HG03108 (cell line): Measurements from ENCODE around the gene OTOP2.
"Not testable (repeated sequence)": the region's sequence is repeated elsewhere in the genome, so short reads cannot be mapped to it uniquely, and the experiment has no call there.

Source experiments
- ATAC-seq: cut with Tn5 transposase; IDR thresholded peaks from one replicate; pipeline ENCODE4 v1.9.1; 2021; ENCODE audit warnings: moderate library complexity; ENCODE audit not compliant: unreplicated experiment

Gene OTOP2

GRCh38 chr17:74951680-74952421 lies 27.8 kb downstream of the OTOP2 start:
- no peak for ATAC-seq

GRCh38 chr17:74952431-74953133 lies 28.5 kb downstream of the OTOP2 start:
- ATAC-seq, result no peak

- no peak for ATAC-seq
These were observed 29.1 kb downstream of the OTOP2 start for GRCh38 chr17:74953134-74953687.

- no peak for ATAC-seq
These were observed 30.0 kb downstream of the OTOP2 start for GRCh38 chr17:74954115-74954514.

GRCh38 chr17:74954665-74955421 lies 30.8 kb downstream of the OTOP2 start:
- no peak for ATAC-seq

- no peak for ATAC-seq
These were observed 32.0 kb downstream of the OTOP2 start for GRCh38 chr17:74956093-74956492.

GRCh38 chr17:74957935-74958740 lies 34.1 kb downstream of the OTOP2 start:
- no peak for ATAC-seq

GRCh38 chr17:74959826-74960515 lies 35.9 kb downstream of the OTOP2 start:
- no peak for ATAC-seq

- ATAC-seq, result no peak
These were observed 36.7 kb downstream of the OTOP2 start for GRCh38 chr17:74960570-74961342.

GRCh38 chr17:74961657-74962350 lies 37.7 kb downstream of the OTOP2 start:
- no peak for ATAC-seq

- ATAC-seq, result no peak
These were observed 38.7 kb downstream of the OTOP2 start for GRCh38 chr17:74962622-74963394.

- no peak for ATAC-seq
These were observed 39.6 kb downstream of the OTOP2 start for GRCh38 chr17:74963656-74964055.

- ATAC-seq, result no peak
These were observed 40.2 kb downstream of the OTOP2 start for GRCh38 chr17:74964246-74964761.

- no peak for ATAC-seq
These were observed 41.0 kb downstream of the OTOP2 start for GRCh38 chr17:74964988-74965622.

GRCh38 chr17:74968361-74968780 lies 44.3 kb downstream of the OTOP2 start:
- ATAC-seq, result no peak

GRCh38 chr17:74969501-74969900 lies 45.4 kb downstream of the OTOP2 start:
- ATAC-seq, result not testable (repeated sequence)

GRCh38 chr17:74970395-74970794 lies 46.3 kb downstream of the OTOP2 start:
- no peak for ATAC-seq
